HL-60/S4 (cell line): ENCODE measurements around the gene ST6GAL1.
"Not testable (repeated sequence)": the region's sequence is repeated elsewhere in the genome, so short reads cannot be mapped to it uniquely, and the experiment has no call there.

ENCODE experiments used
- in situ Hi-C: fragments of 300-500 bp; cut with MboI; formaldehyde crosslinking; loops from 2 replicates; pipeline ENCODE4 v1.14.3; 2022; ENCODE audit warnings: low sequenced_read_pairs

ST6GAL1 gene

DNA sequence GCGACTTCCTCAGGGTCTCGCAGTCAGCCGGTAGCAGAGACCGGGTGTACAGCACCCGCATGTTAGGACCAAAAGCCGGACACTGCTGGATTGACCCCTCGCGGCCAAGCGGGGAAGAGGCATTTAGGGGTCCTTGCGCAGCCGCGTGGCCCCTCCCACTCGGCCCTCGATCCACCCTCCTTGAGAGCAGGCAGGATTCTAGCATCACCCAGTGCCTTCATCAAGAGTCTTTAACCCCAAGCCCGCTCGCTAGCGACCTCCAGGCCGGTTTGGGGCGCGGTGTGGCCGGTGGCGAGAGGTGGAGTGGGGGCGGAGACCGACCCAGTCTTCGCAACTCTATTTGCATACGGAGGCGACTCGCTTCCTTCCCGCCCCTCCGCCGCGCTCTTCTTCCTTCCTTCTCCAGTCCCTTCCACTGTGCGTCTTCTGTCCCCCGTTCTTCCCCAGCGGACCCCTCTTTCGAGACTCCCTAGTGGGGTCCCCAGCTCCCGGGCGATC, at the start of gene ST6GAL1:
ST6GAL1 (plus strand) TSS at position 384 of the 498 bp plus-strand sequence. CDS start 112,178 bp downstream, outside the sequence.
- in situ Hi-C loops: no loop called here

GRCh38 chr3:186882150-186882524, 48.2 kb upstream of the ST6GAL1 start:
- in situ Hi-C loops: no loop called here

DNA sequence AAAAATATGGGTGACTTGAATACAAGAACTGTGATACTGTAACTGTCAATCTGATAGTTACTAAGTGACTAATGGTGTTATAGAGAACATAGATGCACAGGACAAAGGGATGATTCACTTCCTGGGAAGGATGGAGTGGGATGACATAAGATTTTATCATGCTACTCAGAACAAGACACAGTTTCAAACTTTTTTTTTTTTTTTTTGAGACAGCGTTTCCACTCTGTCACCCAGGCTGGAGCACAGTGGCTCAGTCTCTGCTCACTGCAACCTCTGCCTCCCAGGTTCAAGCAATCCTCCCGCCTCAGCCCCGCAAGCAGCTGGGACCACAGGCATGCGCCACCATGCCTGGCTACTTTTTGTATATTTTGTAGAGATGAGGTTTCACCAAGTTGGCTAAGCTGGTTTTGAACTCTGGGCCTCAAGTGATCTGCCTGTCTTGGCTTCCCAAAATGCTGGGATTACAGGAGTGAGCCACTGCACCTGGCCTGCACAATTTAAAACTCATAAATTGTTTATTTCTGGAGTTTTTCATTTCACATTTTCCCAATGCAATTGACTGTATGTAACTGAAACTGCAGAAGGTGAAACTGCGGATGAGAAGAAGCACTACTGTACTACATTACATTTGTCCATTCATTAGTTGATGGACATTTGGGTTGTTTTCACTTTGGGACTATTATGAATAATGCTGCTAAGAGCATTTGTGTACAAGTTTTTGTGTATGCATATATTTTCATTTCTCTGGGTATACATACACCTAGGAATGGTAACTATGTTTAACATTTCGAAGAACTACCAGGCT, 47.2 kb upstream of the ST6GAL1 start:
- in situ Hi-C loops: no loop called here

- in situ Hi-C loops: no loop called here
Observed at GRCh38 chr3:186883686-186884058, 46.7 kb upstream of the ST6GAL1 start.

DNA sequence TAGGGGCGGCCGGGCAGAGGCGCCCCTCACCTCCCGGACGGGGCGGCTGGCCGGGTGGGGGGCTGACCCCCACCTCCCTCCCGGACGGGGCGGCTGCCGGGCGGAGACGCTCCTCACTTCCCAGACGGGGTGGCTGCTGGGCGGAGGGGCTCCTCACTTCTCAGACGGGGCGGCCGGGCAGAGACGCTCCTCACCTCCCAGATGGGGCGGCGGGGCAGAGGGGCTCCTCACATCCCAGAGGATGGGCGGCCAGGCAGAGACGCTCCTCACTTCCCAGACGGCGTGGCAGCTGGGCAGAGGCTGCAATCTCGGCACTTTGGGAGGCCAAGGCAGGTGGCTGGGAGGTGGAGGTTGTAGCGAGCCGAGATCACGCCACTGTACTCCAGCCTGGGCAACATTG, 45.5 kb upstream of the ST6GAL1 start:
- in situ Hi-C loops: not testable (repeated sequence)

- in situ Hi-C loops: no loop called here
Observed at GRCh38 chr3:186886202-186886981, 43.9 kb upstream of the ST6GAL1 start.

- in situ Hi-C loops: not testable (repeated sequence)
Observed at GRCh38 chr3:186887507-186887938, 42.8 kb upstream of the ST6GAL1 start.

DNA sequence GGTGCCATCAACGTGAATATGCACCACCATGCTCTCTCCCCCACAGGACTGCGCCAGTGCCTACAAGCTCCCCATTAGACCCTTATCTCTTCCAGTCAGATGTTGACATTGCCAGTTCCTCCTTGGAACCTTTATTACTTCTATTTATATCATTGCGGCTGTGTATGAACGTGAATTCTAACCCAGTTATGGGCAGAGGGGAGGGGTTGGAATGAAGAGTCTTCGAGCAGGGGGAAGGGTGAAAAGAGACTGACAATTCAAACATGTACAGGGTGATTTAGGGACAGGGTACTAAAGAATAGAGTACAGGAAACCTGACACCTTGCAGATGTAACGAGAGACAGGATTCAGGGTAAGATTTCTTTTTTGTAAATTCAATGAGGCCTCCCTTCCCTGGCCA, 41.8 kb upstream of the ST6GAL1 start:
- in situ Hi-C loops: no loop called here

DNA sequence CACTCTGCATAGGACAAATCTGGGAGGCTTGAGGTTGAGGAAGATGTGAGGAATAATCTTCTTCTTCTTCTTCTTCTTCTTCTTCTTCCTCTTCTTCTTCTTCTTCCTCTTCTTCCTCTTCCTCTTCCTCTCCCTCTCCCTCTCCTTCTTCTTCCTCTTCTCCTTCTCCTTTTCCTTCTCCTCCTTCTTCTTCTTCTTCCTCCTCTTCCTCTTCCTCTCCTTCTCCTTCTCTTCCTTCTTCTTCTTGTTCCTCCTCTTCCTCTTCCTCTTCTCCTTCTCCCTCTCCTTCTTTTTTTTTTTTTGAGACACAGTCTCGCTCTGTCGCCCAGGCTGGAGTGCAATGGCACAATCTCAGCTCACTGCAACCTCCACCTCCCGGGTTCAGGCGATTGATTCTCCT, 40.6 kb upstream of the ST6GAL1 start:
- in situ Hi-C loops: not testable (repeated sequence)

- in situ Hi-C loops: no loop called here
Observed at GRCh38 chr3:186890911-186891310, 39.4 kb upstream of the ST6GAL1 start.

DNA sequence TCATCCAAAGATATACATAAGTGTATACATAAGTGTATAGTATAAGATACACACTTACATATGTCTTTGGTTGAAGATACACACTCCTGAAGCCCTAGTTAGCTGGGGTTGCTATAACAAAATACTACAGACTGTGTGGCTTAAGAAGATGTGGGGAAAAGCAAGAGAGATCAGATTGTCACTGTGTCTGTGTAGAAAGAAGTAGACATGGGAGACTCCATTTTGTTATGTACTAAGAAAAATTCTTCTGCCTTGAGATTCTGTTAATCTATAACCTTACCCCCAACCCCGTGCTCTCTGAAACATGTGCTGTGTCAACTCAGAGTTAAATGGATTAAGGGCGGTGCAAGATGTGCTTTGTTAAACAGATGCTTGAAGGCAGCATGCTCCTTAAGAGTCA, 37.3 kb upstream of the ST6GAL1 start:
- in situ Hi-C loops: not testable (repeated sequence)

- in situ Hi-C loops: no loop called here
Observed at GRCh38 chr3:186895406-186895805, 34.9 kb upstream of the ST6GAL1 start.

GRCh38 chr3:186896006-186896405, 34.3 kb upstream of the ST6GAL1 start:
- in situ Hi-C loops: no loop called here

DNA sequence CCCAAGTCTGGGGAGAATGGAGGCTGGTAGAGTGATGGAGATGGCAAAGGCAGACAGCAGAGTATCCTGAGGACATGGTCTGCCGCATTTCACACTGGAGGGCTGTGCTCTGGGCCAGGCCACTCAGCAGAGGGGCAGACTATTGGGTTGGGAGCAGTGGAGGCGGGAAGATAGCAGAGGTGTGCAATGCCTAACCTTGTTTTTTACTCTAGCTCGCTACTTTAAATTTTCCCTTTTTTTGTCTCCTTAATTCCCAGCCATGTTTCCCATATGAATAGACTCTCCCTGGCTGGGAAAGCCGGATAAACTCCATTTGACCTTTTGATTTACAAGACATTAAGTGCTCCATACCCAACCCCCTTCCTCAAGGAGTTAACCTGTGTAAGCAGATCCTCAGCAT, 33.5 kb upstream of the ST6GAL1 start:
- in situ Hi-C loops: no loop called here

DNA sequence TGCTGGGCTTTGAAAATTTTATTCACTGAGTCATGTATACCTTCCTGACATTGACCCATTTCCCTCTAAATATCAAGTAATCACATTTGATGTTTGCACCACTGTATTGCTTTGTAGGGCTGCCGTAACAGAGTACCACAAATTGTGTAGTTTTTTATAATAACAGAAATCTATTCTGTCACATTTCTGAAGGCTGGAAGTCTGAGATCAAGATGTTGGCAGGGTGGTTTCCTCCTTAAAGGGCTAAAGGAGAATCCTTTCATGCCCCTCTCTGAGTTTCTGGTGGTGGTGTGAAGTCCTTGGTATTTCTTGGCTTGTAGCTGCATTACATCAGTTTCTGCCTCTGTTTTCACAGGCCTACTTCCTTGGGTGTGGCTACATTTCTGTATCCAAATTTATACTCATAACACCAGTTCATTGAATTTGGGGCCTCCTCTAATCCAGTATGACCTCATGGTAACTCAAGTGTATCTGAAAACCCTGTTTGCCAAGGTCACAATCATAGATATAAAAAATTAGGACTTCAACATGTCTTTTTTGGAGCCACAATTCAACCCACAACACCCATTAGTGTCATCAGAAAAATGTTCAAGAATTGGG, 29.1 kb upstream of the ST6GAL1 start:
- in situ Hi-C loops: no loop called here

- in situ Hi-C loops: no loop called here
Observed at GRCh38 chr3:186902154-186902553, 28.2 kb upstream of the ST6GAL1 start.

GRCh38 chr3:186902713-186903112, 27.6 kb upstream of the ST6GAL1 start:
- in situ Hi-C loops: no loop called here

- in situ Hi-C loops: not testable (repeated sequence)
Observed at GRCh38 chr3:186903676-186904075, 26.6 kb upstream of the ST6GAL1 start.

DNA sequence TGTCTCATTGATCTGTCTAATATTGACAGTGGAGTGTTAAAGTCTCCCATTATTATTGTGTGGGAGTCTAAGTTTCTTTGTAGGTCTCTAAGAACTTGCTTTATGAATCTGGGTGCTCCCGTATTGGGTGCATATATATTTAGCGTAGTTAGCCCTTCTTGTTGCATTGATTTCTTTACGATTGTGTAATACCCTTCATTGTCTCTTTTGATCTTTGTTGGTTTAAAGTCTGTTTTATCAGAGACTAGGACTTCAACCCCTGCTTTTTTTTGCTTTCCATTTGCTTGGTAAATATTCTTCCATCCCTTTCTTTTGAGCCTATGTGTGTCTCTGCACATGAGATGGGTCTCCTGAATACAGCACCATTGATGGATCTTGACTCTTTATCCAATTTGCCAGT, 23.3 kb upstream of the ST6GAL1 start:
- in situ Hi-C loops: not testable (repeated sequence)

DNA sequence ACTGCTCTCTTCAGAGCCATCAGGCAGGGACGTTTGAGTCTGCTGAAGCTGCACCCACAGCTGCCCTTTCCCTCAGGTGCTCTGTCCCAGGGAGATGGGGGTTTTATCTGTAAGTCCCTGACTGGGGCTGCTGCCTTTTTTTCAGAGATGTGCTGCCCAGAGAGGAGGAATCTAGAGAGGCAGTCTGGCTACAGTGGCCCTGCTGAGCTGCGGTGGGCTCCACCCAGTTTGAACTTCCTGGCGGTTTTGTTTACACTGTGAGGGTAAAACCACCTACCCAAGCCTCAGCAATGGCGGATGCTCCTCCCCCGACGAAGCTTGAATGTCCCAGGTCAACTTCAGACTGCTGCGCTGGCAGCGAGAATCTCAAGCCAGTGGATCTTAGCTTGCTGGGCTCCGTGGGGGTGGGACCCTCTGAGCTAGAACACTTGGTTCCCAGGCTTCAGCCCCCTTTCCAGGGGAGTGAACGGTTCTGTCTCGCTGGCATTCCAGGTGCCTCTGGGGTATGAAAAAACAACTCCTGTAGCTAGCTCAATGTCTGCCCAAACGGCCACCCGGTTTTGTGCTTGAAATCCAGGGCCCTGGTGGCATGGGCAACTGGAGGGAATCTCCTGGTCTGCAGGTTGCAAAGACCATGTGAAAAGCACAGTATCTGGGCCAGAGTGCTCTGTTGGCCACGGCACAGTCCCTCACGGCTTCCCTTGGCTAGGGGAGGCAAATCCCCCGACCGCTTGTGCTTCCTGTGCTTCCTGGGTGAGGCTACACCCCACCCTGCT, 21.1 kb upstream of the ST6GAL1 start:
- in situ Hi-C loops: no loop called here
